ENCODE data around the gene PAM.

The PAM gene

DNA sequence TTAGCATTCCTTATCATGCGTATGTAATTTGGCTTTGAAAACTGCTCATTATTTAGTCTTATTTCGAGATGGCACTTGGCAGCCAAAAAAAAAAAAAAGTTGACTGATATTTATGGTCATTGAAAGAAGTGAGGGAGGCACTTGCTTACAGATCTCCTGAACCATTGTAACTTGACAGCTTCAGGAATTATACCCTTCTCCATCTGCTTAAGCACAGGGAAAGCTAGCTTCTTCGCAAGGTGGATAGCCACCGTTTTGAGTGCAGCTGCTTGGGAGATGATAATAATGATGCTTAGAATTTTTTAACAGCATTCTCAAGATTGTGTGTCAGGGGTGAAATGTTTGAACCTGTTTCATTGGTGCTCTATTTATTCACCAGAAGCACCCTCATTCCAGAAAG, 248.8 kb downstream of the PAM start:
- TF ChIP-seq OSR1 (CRISPR knock-in tag; IDR thresholded peaks at IDR 0.05): no peak
- no peak for TF ChIP-seq CSDC2 (CRISPR knock-in tag; IDR thresholded peaks at IDR 0.05)
- no peak for TF ChIP-seq ZNF565 (CRISPR knock-in tag; conservative IDR thresholded peaks at IDR 0.05; ENCODE audit: low read depth)
- TF ChIP-seq, protein P1, sequence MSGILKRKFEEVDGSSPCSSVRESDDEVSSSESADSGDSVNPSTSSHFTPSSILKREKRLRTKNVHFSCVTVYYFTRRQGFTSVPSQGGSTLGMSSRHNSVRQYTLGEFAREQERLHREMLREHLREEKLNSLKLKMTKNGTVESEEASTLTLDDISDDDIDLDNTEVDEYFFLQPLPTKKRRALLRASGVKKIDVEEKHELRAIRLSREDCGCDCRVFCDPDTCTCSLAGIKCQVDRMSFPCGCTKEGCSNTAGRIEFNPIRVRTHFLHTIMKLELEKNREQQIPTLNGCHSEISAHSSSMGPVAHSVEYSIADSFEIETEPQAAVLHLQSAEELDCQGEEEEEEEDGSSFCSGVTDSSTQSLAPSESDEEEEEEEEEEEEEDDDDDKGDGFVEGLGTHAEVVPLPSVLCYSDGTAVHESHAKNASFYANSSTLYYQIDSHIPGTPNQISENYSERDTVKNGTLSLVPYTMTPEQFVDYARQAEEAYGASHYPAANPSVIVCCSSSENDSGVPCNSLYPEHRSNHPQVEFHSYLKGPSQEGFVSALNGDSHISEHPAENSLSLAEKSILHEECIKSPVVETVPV (CRISPR knock-in tag; IDR thresholded peaks at IDR 0.05): no peak
- no peak for TF ChIP-seq RARB (CRISPR knock-in tag; IDR thresholded peaks at IDR 0.05)
- TF ChIP-seq, protein P2, sequence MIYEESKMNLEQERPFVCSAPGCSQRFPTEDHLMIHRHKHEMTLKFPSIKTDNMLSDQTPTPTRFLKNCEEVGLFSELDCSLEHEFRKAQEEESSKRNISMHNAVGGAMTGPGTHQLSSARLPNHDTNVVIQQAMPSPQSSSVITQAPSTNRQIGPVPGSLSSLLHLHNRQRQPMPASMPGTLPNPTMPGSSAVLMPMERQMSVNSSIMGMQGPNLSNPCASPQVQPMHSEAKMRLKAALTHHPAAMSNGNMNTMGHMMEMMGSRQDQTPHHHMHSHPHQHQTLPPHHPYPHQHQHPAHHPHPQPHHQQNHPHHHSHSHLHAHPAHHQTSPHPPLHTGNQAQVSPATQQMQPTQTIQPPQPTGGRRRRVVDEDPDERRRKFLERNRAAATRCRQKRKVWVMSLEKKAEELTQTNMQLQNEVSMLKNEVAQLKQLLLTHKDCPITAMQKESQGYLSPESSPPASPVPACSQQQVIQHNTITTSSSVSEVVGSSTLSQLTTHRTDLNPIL (CRISPR knock-in tag; IDR thresholded peaks at IDR 0.05; ENCODE audit: low read depth): no peak
- no peak for TF ChIP-seq ZNF70 (CRISPR knock-in tag; IDR thresholded peaks at IDR 0.05)
- TF ChIP-seq ZFP3 (CRISPR knock-in tag; IDR thresholded peaks at IDR 0.05): no peak
- TF ChIP-seq GLIS3 (CRISPR knock-in tag; IDR thresholded peaks at IDR 0.05): no peak
- TF ChIP-seq, protein P3, sequence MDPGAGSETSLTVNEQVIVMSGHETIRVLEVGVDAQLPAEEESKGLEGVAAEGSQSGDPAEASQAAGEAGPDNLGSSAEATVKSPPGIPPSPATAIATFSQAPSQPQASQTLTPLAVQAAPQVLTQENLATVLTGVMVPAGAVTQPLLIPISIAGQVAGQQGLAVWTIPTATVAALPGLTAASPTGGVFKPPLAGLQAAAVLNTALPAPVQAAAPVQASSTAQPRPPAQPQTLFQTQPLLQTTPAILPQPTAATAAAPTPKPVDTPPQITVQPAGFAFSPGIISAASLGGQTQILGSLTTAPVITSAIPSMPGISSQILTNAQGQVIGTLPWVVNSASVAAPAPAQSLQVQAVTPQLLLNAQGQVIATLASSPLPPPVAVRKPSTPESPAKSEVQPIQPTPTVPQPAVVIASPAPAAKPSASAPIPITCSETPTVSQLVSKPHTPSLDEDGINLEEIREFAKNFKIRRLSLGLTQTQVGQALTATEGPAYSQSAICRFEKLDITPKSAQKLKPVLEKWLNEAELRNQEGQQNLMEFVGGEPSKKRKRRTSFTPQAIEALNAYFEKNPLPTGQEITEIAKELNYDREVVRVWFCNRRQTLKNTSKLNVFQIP (CRISPR knock-in tag; IDR thresholded peaks at IDR 0.05; ENCODE audit: borderline replicate concordance, low read depth): no peak
- no peak for ATAC-seq

DNA sequence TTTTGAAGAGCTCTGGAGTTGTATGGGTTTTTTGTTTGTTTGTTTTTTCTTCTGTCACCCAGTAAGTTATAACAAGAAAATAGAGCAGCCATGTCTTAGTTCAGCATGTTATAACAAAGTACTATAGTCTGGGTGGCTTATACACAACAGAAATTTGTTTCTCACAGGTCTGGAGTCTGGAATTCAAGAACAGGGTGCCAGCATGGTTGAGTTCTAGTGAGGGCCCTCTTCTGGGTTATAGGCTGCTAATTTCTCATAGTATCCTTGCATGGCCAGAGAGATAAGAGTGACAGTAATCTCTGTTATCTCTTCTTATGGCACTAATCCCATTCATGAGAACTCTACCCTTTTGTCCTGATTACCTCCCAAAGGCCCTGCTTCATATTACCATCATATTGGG, 250.2 kb downstream of the PAM start:
- ATAC-seq: no peak
- TF ChIP-seq TCF4 (CRISPR knock-in tag; IDR thresholded peaks at IDR 0.05; ENCODE audit: borderline replicate concordance) (no peak), ISL1 (CRISPR knock-in tag; IDR thresholded peaks at IDR 0.05) (no peak), ZNF8 (CRISPR knock-in tag; IDR thresholded peaks at IDR 0.05) (no peak), CSDC2 (CRISPR knock-in tag; IDR thresholded peaks at IDR 0.05) (no peak), PPARA (CRISPR knock-in tag; IDR thresholded peaks at IDR 0.05; ENCODE audit: borderline replicate concordance) (no peak), ESRRG (CRISPR knock-in tag; IDR thresholded peaks at IDR 0.05) (no peak), ARNTL (CRISPR knock-in tag; IDR thresholded peaks at IDR 0.05; ENCODE audit: borderline replicate concordance, low read depth) (no peak), OSR1 (CRISPR knock-in tag; IDR thresholded peaks at IDR 0.05) (no peak), ZNF70 (CRISPR knock-in tag; IDR thresholded peaks at IDR 0.05) (no peak), TOX (CRISPR knock-in tag; IDR thresholded peaks at IDR 0.05; ENCODE audit: borderline replicate concordance) (no peak), BACH2 (CRISPR knock-in tag; IDR thresholded peaks at IDR 0.05; ENCODE audit: borderline replicate concordance) (no peak), ZNF565 (CRISPR knock-in tag; conservative IDR thresholded peaks at IDR 0.05; ENCODE audit: low read depth) (no peak), GLIS3 (CRISPR knock-in tag; IDR thresholded peaks at IDR 0.05) (no peak), SNAI2 (CRISPR knock-in tag; IDR thresholded peaks at IDR 0.05) (no peak)
- TF ChIP-seq, protein P4, sequence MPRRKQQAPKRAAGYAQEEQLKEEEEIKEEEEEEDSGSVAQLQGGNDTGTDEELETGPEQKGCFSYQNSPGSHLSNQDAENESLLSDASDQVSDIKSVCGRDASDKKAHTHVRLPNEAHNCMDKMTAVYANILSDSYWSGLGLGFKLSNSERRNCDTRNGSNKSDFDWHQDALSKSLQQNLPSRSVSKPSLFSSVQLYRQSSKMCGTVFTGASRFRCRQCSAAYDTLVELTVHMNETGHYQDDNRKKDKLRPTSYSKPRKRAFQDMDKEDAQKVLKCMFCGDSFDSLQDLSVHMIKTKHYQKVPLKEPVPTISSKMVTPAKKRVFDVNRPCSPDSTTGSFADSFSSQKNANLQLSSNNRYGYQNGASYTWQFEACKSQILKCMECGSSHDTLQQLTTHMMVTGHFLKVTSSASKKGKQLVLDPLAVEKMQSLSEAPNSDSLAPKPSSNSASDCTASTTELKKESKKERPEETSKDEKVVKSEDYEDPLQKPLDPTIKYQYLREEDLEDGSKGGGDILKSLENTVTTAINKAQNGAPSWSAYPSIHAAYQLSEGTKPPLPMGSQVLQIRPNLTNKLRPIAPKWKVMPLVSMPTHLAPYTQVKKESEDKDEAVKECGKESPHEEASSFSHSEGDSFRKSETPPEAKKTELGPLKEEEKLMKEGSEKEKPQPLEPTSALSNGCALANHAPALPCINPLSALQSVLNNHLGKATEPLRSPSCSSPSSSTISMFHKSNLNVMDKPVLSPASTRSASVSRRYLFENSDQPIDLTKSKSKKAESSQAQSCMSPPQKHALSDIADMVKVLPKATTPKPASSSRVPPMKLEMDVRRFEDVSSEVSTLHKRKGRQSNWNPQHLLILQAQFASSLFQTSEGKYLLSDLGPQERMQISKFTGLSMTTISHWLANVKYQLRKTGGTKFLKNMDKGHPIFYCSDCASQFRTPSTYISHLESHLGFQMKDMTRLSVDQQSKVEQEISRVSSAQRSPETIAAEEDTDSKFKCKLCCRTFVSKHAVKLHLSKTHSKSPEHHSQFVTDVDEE (CRISPR knock-in tag; IDR thresholded peaks at IDR 0.05): no peak
- TF ChIP-seq, protein P3 (CRISPR knock-in tag; IDR thresholded peaks at IDR 0.05; ENCODE audit: borderline replicate concordance, low read depth): no peak
- TF ChIP-seq, protein P2 (CRISPR knock-in tag; IDR thresholded peaks at IDR 0.05; ENCODE audit: low read depth): no peak

DNA sequence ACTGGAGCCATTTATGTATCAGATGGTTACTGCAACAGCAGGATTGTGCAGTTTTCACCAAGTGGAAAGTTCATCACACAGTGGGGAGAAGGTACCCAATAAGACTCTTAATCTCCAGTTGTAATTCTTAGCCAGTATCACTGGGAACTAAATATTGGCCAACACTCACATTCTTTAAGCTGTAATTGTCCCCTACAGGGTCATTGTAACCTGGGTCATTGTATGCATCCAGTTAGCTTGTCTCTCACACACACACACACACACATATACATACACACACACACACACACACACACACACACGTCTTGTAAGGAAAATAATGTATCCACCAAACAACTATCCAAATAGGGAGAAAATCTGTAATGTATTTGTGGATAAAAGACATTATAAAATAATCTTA, 251.8 kb downstream of the PAM start:
- TF ChIP-seq, protein P3 (CRISPR knock-in tag; IDR thresholded peaks at IDR 0.05; ENCODE audit: borderline replicate concordance, low read depth): no peak
- no peak for TF ChIP-seq ZNF8 (CRISPR knock-in tag; IDR thresholded peaks at IDR 0.05)
- TF ChIP-seq TOX (CRISPR knock-in tag; IDR thresholded peaks at IDR 0.05; ENCODE audit: borderline replicate concordance): no peak
- TF ChIP-seq OSR1 (CRISPR knock-in tag; IDR thresholded peaks at IDR 0.05): no peak
- no peak for ATAC-seq

All from SK-N-SH treated with all-trans-retinoic acid at 6 μM for 48 hours (cell line).